Activated CD8-positive, alpha-beta memory T cell treated with anti-CD3 and anti-CD28 coated beads, Interleukin-2, amount 50 U/mL, for 24 hours (primary cell): ENCODE measurements around the gene VEGFB.
A peak's percentile ranks its signal among the peaks of the same experiment; 100 is the strongest.

Experiments used
- DNase-seq: peaks from one replicate; pipeline ENCODE4 v3.0.0-alpha.2; 2020; ENCODE audit errors: extremely low read depth

Gene VEGFB

DNA sequence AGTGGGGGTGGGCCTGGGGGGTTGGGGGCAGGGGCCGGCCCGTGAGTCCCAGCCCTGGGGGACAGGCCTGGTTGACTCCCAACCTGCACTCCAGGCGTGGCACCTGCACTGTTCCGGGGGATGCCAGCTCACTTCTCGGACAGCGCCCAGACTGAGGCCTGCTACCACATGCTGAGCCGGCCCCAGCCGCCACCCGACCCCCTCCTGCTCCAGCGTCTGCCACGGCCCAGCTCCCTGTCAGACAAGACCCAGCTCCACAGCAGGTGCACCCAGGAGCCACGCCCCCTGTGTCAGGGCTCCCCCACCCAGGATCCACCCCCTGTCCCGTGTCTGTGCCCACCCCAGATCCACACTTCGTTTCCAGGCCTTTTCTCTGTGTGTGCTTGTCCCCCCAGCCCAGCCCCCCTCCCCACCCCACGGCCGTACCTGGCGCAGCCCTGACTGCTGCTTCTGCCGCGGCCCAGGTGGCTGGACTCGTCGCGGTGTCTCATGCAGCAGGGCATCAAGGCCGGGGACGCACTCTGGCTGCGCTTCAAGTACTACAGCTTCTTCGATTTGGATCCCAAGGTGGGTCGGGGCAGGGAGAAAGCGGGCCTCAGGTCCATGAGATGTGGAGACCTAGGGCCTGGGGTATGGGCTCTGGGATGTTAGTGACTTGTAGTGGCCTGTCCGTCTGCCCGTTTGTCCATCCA is 23.1 kb upstream of the VEGFB start:
- DNase-seq: no peak

DNA sequence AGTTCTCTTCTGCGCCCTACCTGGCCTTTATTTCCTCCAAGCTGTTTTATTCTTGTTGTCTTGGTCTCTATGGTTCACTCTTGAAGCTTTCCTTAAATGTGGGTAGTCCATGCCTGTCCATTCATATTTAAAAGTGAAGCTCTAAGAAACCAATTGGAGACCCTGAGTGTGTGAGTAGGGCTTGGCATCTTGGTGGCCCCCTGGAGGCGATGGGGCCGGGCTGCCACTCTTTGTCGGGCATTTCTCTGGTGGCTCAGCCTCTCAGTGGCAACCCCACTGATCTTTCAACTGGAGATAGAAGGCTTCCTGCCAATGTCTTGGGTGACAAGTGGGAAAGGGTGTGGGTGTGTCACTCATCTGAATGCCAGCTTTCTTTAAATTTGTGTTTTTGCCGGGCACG is 17.5 kb upstream of the VEGFB start:
- no peak for DNase-seq

DNA sequence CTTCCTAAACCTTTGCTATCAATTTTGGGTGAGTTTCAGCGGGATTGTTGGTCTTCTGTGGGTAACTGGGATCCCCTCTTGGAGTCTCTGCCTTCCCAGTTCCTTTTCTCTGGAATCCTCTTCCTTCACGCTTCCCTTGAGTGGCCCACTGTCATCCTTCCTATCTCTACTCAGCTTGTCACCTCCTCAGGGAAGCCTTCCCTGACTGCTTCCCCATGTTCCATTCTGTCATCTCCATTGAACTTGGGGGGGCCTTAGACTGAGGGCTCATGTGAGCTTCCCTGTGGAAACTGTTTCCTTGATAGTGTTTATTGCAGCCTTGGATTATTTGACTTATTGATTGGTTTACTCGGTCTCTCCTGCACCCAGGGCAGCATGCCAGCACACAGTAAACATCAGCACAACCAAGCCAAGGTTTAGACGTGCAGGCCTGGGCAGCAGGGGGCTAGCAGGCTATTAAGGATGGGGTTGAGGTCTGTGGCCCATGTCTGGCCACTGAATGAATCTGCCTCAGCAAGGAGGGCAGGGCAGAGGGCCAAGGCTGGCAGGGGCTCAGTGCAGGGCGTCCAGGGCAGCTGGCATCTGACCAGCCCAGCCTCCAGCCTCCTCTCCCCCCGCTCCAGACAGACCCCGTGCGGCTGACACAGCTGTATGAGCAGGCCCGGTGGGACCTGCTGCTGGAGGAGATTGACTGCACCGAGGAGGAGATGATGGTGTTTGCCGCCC is 15.6 kb upstream of the VEGFB start:
- DNase-seq: no peak

DNA sequence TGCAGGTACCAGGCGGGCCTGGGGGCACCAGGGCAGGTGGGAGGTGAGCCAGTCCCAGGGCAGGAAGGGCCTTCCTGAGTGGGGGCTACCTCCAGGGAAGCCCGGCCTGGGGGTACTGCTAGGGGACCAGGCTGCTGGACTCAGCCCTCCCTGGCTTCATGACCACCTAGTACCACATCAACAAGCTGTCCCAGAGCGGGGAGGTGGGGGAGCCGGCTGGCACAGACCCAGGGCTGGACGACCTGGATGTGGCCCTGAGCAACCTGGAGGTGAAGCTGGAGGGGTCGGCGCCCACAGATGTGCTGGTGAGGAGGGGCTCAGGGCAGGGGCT is 15.1 kb upstream of the VEGFB start:
- no peak for DNase-seq

DNA sequence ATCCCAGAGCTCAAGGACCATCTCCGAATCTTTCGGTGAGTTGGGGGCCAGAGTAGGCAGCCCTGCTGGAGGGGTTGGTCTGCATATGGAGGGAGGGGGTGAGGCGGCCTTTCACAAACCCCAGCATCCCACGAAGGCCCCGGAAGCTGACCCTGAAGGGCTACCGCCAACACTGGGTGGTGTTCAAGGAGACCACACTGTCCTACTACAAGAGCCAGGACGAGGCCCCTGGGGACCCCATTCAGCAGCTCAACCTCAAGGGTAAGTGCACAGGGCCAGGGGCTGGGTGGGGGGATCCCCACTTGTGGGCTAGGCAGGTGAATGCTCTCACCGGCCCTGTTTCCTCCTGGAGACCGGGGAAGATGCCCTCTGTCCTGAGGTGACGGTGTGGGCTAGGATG is 14.6 kb upstream of the VEGFB start:
- no peak for DNase-seq

DNA sequence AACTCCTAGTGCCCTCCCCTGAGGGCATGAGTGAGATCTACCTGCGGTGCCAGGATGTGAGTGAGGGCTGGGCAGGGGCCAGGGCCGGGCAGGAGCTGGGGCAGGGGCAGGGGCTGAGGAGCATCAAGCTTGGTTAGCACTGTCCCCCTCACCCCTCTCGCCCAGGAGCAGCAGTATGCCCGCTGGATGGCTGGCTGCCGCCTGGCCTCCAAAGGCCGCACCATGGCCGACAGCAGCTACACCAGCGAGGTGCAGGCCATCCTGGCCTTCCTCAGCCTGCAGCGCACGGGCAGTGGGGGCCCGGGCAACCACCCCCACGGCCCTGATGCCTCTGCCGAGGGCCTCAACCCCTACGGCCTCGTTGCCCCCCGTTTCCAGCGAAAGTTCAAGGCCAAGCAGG is 14.1 kb upstream of the VEGFB start:
- DNase-seq: no peak

DNA sequence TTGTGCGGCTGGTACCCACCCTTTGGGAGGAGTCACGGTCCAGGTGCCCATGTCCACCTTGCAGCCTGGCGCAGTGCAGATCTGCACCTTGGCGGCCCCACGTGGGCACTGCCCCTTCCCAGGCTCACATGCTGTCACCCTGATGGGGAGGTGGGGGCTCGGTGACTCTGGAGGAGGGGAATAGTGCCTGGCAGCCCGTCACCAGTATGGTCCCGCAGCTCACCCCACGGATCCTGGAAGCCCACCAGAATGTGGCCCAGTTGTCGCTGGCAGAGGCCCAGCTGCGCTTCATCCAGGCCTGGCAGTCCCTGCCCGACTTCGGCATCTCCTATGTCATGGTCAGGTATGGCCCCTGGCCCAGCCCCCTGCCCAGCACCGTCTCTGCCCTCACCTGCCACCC is 13.6 kb upstream of the VEGFB start:
- no peak for DNase-seq

DNA sequence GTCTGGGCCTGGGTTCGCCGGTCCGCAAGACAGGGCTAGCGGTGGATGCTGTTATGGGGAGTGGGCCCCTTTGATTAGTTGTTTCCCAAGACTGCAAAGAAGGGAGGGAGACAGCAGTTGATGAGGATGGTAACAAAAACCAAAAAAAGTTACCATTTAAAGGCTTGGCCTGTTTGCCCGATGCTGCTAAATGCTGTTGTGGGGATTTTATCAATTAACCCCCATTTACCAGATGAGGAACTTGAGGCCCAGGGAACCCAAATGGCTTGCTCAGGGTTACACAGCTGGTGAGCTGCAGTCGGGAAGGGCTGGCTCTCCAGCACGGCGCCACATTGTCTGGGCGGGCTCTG is 11.8 kb upstream of the VEGFB start:
- no peak for DNase-seq

DNA sequence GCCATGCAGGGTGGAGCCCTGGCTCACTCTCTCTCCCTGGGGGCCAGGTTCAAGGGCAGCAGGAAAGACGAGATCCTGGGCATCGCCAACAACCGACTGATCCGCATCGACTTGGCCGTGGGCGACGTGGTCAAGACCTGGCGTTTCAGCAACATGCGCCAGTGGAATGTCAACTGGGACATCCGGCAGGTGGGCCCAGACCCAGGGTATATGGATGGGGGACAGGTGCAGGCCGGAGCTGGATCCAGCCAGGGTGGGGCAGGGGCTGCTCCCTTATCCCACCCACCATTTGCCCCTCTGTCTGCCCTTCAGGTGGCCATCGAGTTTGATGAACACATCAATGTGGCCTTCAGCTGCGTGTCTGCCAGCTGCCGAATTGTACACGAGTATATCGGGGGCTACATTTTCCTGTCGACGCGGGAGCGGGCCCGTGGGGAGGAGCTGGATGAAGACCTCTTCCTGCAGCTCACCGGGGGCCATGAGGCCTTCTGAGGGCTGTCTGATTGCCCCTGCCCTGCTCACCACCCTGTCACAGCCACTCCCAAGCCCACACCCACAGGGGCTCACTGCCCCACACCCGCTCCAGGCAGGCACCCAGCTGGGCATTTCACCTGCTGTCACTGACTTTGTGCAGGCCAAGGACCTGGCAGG is 11.3 kb upstream of the VEGFB start:
- no peak for DNase-seq

DNA sequence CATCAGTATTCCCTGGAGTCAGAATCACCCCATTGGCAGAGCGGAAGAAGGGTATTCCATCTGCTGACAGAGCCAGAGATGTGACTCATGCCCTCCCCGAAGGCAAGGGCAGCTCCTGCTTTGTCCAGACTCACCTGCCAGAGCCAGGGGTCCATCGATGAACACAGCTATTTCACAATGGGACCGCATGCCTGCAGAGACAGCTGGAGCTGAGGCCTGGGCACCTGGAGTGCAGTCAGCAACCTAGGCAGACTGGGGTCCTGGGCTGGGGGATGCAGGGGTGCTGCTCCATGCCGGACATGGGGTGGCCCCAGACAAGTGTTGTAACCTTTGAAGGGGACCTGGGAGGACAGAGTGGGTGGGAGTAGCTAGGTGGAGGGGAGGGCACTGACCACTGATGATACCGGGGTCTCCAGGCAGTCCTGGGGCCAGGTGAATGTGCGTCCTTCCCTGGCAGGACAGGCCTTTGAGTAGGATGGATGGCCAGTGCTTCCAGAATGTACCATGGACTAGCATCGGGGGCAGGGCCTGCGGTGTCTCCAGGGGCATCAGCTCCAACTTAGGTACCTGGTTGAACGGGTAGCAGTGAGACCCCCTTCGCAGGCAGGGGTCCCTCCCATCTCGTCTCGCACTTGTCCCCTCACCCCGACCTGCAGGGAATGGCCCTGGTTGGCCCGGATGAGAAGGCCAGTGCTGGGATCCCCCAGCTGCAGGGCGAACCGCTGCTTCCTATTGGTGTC is 10.1 kb upstream of the VEGFB start:
- DNase-seq: no peak

DNA sequence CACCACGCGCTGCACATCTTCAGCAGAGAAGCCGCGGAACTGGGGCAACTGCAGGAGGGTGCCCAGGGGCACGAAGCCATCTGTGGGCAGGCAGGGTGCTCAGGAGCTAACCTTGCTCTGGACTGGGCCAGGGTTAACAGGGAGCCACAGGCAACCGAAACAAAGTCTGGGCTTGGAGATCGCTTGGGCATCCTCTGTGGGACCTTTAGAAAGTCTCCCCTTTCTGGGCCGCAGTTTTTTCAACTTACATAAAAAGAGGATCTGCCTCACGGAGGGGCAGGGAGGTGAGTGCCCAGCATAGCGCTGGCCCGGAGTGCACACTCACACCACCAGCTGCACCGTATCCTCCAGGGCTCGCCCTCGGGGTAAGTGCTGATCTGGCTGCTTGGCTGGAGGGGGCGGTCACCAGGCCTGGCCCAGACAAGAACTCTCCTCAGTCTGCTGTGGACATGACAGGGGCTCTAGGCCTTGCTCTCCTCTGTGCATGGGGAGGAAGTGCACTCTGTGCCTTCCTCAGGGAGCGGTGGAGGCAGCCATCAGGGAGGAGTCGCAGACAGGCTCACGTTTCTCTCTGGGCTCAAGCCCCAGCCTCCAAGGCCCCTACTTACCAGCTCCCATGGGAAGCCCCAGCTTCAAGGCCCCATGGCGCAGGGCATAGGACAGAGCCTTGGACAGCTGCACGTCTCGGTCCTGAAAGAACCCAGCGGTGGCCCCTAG is 9.3 kb upstream of the VEGFB start:
- DNase-seq: no peak

DNA sequence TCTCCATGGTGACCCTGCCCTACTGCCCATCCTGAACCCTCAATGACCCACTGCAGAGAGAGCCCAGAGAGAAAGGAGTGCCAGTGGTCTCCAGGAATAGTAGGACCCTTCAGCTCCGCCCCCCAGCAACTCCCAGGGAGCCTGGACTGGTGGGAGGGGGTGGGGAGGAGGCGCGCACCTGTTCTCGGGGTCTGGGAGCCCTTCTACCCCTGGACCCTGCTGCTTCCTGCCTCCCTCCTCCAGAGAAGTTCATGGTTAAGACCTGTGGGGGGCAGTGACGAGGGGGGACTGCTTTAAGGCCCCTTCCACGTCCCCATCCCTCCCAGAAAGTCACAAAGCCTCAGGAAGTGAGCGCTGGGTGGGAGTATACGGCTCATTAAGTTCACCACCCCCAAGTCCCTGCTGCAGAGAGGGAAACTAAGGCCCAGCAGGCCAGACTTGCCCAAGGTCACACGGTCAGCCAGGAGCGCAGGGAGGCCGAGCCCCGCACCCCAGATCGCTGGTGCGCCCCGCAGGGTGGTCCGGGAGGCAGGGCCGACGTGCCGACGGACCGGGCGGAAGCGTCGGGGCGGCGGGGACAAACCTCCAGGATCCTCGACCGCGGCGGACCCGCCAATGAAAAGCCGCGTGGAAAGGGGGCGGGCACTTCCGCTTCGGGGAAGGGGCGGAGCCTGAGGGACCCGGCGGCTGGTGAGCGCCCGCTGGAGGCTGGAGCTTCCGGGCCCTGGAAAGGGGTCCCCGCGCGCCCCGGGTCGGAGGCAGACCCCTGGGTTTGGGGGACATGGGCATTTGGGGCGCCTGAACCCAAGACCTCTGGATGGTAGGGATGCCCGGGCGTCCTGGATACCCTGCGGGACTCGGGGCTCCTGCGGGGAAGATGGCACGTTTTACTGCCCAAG is 8.5 kb upstream of the VEGFB start, which contains the start of the genes NUDT22 and TRPT1:
Gene NUDT22 (plus strand): TSS at position 667 of the 899 bp plus-strand sequence. CDS start 379 bp downstream, outside the sequence.
Gene TRPT1 (minus strand): TSS at position 579 of the 899 bp plus-strand sequence. CDS start 326 bp downstream, at position 253.
- peak; percentile 80 for DNase-seq

DNA sequence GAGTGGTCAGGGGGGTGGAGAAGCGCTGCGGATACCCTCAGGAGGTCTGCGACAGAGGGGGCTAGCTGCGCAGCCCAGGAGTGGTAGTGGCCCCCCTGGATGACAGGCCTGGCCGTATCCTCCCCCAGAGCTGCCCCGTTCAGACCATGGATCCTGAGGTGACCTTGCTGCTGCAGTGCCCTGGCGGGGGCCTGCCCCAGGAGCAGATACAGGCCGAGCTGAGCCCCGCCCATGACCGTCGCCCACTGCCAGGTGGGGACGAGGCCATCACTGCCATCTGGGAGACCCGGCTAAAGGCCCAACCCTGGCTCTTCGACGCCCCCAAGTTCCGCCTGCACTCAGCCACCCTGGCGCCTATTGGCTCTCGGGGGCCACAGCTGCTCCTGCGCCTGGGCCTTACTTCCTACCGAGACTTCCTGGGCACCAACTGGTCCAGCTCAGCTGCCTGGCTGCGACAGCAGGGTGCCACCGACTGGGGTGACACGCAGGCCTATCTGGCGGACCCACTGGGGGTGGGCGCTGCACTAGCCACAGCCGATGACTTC is 7.8 kb upstream of the VEGFB start:
- DNase-seq: no peak

DNA sequence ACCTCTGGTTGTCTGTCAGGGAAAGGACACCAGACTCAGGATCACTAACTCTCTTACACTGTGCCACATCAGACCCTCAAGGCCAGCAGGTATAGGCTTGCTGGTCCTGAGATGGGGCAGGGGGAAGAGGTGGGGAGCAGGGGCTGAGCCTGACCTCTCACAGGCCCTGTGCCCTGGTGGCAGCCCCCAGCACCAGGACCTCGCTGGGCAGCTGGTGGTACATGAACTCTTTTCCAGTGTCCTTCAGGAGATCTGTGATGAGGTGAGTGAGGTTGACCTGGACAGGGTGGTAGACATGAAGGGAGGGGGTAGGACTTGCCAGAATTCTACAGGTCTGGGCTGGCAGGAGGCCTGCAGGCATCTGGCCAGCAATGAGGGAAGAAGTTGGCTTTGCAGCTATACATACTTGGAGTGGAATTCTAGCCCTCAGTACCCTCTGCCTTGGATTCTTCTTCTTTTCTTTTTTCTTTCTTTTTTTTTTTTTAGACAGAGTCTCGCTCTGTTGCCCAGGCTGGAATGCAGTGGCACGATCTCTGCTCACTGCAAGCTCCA is 6.9 kb upstream of the VEGFB start:
- DNase-seq: no peak

DNA sequence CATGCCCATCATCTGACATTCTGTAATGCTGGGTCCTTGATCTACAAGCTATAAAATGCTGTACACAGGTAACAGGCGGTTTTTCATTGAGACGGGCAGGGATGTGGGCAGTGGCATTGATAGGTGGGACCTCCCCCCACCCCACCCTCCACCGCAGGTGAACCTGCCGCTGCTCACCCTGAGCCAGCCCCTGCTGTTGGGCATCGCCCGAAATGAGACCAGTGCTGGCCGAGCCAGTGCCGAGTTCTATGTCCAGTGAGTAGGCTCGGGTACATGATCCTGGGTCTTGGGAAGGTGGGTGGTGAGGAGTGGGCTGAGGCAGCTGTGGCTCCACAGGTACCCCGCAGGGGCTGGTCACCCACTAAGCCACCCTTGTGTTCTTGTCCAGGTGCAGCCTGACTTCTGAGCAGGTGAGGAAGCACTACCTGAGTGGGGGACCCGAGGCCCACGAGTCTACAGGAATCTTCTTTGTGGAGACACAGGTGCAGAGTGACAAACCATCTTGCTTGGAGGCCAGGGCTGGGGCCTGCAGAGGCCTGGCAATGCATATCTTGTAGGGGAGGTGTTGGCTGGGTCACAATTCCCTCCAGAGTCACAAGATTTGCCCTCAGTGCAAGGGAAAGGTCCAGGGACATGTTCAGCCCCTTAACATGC is 5.2 kb upstream of the VEGFB start:
- no peak for DNase-seq

DNA sequence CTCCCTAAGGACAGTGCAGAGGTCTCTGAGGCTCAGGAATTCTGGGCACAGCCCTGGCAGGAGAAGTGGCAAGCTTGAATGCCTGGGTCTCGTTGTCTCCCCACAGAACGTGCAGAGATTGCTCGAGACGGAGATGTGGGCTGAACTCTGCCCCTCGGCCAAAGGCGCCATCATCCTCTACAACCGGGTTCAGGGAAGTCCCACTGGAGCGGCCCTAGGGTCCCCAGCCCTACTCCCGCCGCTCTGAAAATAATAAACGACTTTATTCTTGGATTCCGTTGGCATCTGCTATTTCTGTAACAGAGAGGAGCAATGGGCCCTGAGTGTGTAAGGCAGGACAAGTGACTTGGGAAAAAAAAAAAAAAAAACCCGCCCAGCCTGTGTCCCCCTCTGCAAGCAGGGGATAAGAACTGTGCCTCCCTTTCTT is 4.6 kb upstream of the VEGFB start:
- no peak for DNase-seq

DNA sequence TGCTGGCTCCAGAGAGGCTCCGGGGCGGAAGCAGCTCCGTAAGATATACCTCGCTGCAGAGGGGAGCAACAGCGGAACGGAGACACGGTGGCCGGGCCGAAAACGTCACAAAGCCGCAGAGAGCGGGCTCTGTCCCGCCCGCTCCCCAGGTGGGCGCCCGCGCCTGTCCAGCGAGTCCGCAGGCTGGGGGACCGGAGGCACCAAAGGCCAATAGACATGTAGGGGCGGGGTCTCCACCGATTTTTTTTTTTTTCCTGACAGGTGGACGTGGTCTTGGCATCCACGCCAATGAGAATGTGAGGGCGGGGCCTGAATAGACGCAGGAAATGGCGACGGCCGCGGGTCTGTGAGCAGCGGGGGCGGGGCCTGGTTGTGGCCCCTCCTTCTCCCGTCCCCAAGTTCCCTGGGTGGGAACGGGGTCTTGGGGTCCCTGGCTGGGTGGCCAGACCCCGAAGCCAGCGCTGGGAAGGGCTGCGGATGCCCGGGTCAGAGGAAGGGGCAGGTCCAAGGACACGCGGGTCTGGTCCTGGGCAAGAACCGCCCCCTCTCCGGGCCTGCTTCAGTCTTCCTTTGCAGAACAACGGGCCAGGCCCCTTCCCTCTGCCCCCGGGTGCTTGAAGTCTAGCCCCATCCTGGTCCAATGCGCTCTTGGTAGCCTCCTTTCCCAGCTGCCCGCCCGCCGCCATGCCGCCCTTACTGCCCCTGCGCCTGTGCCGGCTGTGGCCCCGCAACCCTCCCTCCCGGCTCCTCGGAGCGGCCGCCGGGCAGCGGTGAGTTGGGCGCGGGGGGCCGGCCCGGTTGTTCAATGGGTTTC is 4.0 kb upstream of the VEGFB start, which contains the start of gene DNAJC4:
Gene DNAJC4 (plus strand): TSS at position 378 of the 814 bp plus-strand sequence. CDS start 307 bp downstream, at position 685.
- peak; percentile 79 for DNase-seq

DNA sequence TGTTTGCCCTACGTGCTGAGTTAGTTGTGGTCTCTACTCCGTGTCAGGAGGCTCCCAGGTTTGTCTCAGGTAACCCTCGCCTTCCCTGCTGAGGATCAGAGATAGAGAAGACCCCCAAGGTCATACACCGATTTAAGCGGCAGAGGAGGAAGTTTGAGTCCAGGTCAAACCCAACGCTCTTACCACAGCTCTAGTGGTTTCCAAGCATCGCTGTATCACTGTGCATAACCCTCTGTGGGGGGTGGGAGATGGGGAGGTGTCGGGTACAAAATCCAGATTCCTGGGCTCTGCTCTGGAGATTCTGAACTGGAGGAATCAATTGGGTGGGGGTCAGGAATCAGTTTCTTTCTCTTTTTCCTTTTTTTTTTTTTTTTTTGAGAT is 3.4 kb upstream of the VEGFB start:
- DNase-seq: no peak

DNA sequence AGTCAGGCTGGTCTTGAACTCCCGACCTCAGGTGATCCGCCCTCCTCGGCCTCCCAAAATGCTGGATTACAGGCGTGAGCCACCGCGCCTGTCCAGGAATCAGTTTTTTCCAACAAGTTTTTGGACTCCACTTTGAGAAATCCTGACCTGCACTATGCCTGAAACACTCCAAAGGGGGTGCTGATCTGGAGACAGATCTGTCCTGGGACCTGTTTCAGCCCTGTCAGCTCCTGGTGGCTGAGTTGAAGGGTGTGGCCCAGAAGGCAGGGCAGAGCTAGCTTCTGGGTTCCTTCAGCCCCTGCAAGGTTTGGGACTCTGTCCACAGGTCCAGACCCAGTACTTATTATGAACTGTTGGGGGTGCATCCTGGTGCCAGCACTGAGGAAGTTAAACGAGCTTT is 2.8 kb upstream of the VEGFB start:
- DNase-seq: no peak
